IMR-90 (cell line): ENCODE data around the gene MS4A10. TPM values are rescaled to one million over a fixed set of nuclear protein-coding genes. Genes with fewer than 3 reads are reported as not detected.

ENCODE experiments used
- ATAC-seq: fragments of 200-7000 bp; cut with Tn5 transposase; 2 replicates; pipeline ENCODE4 v1.9.1; 2020; ENCODE audit warnings: low read depth, mild to moderate bottlenecking, moderate library complexity
- BruUV-seq: library from RNA; stranded (reverse); fragments of 400-500 nt; replicated peaks from 2 replicates; lab custom pipeline; 2021; lab: Mats Ljungman, UMichigan
- CTCF ChIA-PET: fragments of 300-600 bp; formaldehyde crosslinking; extraction: SDS; loops from one replicate; lab custom pipeline; 2021; ENCODE audit warnings: antibody characterized with exemption; lab: Yijun Ruan, JAX
- POLR2A ChIA-PET: fragments of 300-600 bp; sonication (Branson Sonifier 250); formaldehyde crosslinking; loops from one replicate; lab custom pipeline; 2022; ENCODE audit warnings: antibody characterized with exemption; ENCODE audit not compliant: unreplicated experiment; lab: Charles Lee
- DNase-seq: peaks from one replicate; pipeline ENCODE4 v3.0.0; 2013
- H2AFZ ChIP-seq: replicated peaks from 2 replicates; pipeline ENCODE3; 2013; ENCODE audit warnings: low read length, mild to moderate bottlenecking; ENCODE audit not compliant: poor library complexity
- H2AK5ac ChIP-seq: 2 replicates; pipeline ENCODE4 v1.6.1; 2013; ENCODE audit warnings: low read depth, low read length, inconsistent platforms
- H2AK9ac ChIP-seq: replicated peaks from 2 replicates; pipeline ENCODE3; 2013; ENCODE audit warnings: mild to moderate bottlenecking, low read depth, low read length, moderate library complexity; ENCODE audit not compliant: poor library complexity
- H2BK120ac ChIP-seq: 2 replicates; pipeline ENCODE4 v1.6.1; 2013; ENCODE audit warnings: low read depth, low read length, inconsistent platforms
- H2BK15ac ChIP-seq: 3 replicates; pipeline ENCODE4 v1.6.1; 2013; ENCODE audit warnings: low read depth, low read length, inconsistent platforms
- H2BK20ac ChIP-seq: 2 replicates; pipeline ENCODE4 v1.6.1; 2013; ENCODE audit warnings: low read depth, mild to moderate bottlenecking, inconsistent platforms, low read length, moderate library complexity
- H2BK5ac ChIP-seq: 2 replicates; pipeline ENCODE4 v1.6.1; 2013; ENCODE audit warnings: mild to moderate bottlenecking, low read depth, low read length, inconsistent platforms; ENCODE audit not compliant: poor library complexity, severe bottlenecking
- H3K14ac ChIP-seq: replicated peaks from 2 replicates; pipeline ENCODE4 v1.6.1; 2013; ENCODE audit warnings: low read depth, low read length, inconsistent platforms
- H3K18ac ChIP-seq: 2 replicates; pipeline ENCODE4 v1.6.1; 2013; ENCODE audit warnings: low read depth, low read length, control low read depth
- H3K23ac ChIP-seq: 2 replicates; pipeline ENCODE4 v1.6.1; 2013; ENCODE audit warnings: low read depth, low read length, inconsistent platforms
- H3K27ac ChIP-seq: 2 replicates; pipeline ENCODE4 v1.5.1; 2013; ENCODE audit warnings: mild to moderate bottlenecking, control low read depth, low read length; ENCODE audit not compliant: insufficient read depth
- H3K27me3 ChIP-seq: 2 replicates; pipeline ENCODE4 v1.6.1; 2013; ENCODE audit warnings: low read length; ENCODE audit not compliant: control insufficient read depth, insufficient read depth
- H3K36me3 ChIP-seq: 2 replicates; pipeline ENCODE4 v1.6.1; 2013; ENCODE audit warnings: low read length, mixed read lengths; ENCODE audit not compliant: control insufficient read depth, insufficient read depth
- H3K4ac ChIP-seq: 2 replicates; pipeline ENCODE4 v1.6.1; 2013; ENCODE audit warnings: low read depth, low read length, inconsistent platforms
- H3K4me1 ChIP-seq: 2 replicates; pipeline ENCODE4 v1.6.1; 2013; ENCODE audit warnings: low read length, mixed read lengths; ENCODE audit not compliant: control insufficient read depth, insufficient read depth
- H3K4me2 ChIP-seq: 2 replicates; pipeline ENCODE4 v1.6.1; 2013; ENCODE audit warnings: low read depth, mild to moderate bottlenecking, control low read depth, low read length, moderate library complexity
- H3K4me3 ChIP-seq: 2 replicates; pipeline ENCODE4 v1.5.1; 2013; ENCODE audit warnings: low read depth, mild to moderate bottlenecking, control low read depth, low read length, moderate library complexity; ENCODE audit not compliant: insufficient read depth
- H3K56ac ChIP-seq: 2 replicates; pipeline ENCODE4 v1.6.1; 2013; ENCODE audit warnings: low read length, inconsistent platforms; ENCODE audit not compliant: insufficient read depth; ENCODE audit errors: extremely low read depth
- H3K79me1 ChIP-seq, 2 experiments: 2 replicates each; pipeline ENCODE4 v1.6.1; 2013; ENCODE audit warnings: low read length in 2 of 2, inconsistent platforms in 1 of 2, low read depth in 1 of 2
- H3K9ac ChIP-seq: 2 replicates; pipeline ENCODE4 v1.6.1; 2013; ENCODE audit warnings: low read depth, low read length, control low read depth
- H3K9me1 ChIP-seq: 2 replicates; pipeline ENCODE4 v1.6.1; 2013; ENCODE audit warnings: low read length, inconsistent platforms; ENCODE audit not compliant: insufficient read depth
- H3K9me3 ChIP-seq: 2 replicates; pipeline ENCODE4 v1.6.1; 2013; ENCODE audit warnings: low read length; ENCODE audit not compliant: control insufficient read depth, insufficient read depth
- H4K20me1 ChIP-seq: 2 replicates; pipeline ENCODE4 v1.6.1; 2013; ENCODE audit warnings: low read length, inconsistent platforms; ENCODE audit not compliant: insufficient read depth
- H4K5ac ChIP-seq: 2 replicates; pipeline ENCODE4 v1.6.1; 2013; ENCODE audit warnings: mild to moderate bottlenecking, low read depth, low read length, control low read depth
- H4K8ac ChIP-seq, 2 experiments: 2 replicates each; pipeline ENCODE4 v1.6.1; 2013; ENCODE audit warnings: low read depth in 2 of 2, low read length in 2 of 2, control low read depth in 1 of 2, inconsistent platforms in 1 of 2
- H4K91ac ChIP-seq: 2 replicates; pipeline ENCODE4 v1.6.1; 2013; ENCODE audit warnings: low read depth, low read length, inconsistent platforms; ENCODE audit not compliant: insufficient read depth
- BHLHE40 ChIP-seq: fragments of 150-350 bp; IDR thresholded peaks from 2 replicates; pipeline ENCODE4 v1.6.1; 2016; ENCODE audit warnings: mild to moderate bottlenecking, low read depth, low read length
- CEBPB ChIP-seq: IDR thresholded peaks from 2 replicates; pipeline ENCODE4 v1.6.1; 2012; ENCODE audit warnings: low read depth, low read length, improper control_type of control experiment
- CTCF ChIP-seq: conservative IDR thresholded peaks from 2 replicates; pipeline ENCODE4 v1.5.1; 2012; ENCODE audit warnings: mild to moderate bottlenecking, low read depth, low read length, improper control_type of control experiment
- FOS ChIP-seq: fragments of 150-350 bp; IDR thresholded peaks from 2 replicates; pipeline ENCODE4 v1.6.1; 2016; ENCODE audit warnings: low read depth, low read length
- MAZ ChIP-seq: IDR thresholded peaks from 2 replicates; pipeline ENCODE4 v1.6.1; 2012; ENCODE audit warnings: low read depth, mild to moderate bottlenecking, low read length, improper control_type of control experiment, moderate library complexity, borderline replicate concordance
- RAD21 ChIP-seq: IDR thresholded peaks from 2 replicates; pipeline ENCODE4 v1.6.1; 2012; ENCODE audit warnings: low read length, improper control_type of control experiment
- WGBS, 2 experiments: methylation state at CpG; one replicate each; pipeline versions ENCODE4 v1.1.5 to v1.1.7; 2013; ENCODE audit warnings: missing lambda C conversion rate in 2 of 2; ENCODE audit not compliant: insufficient read length in 1 of 2; ENCODE audit errors: extremely low coverage in 2 of 2; 5-methylcytosine and 5-hydroxymethylcytosine counted together
- dilution Hi-C: fragments of 300-500 bp; cut with HindIII; formaldehyde crosslinking; loops from one replicate; pipeline ENCODE4 v1.14.3; 2018; ENCODE audit warnings: low sequenced_read_pairs; ENCODE audit not compliant: unreplicated experiment
- in situ Hi-C: fragments of 300-500 bp; cut with MboI; formaldehyde crosslinking; loops from 3 replicates; pipeline ENCODE4 v1.14.3; 2019; ENCODE audit warnings: low sequenced_read_pairs, inconsistent platforms, mixed read lengths
- intact Hi-C: fragments of 100-400 bp; cut with micrococcal nuclease; formaldehyde crosslinking; loops from 2 replicates; pipeline ENCODE4 v1.10.0; 2022
- polyA plus RNA-seq, 3 experiments: library from polyadenylated mRNA; depleted of rRNA; stranded (reverse); fragments of >200 nt; gene quantifications; 2 replicates each; pipeline ENCODE4 v1.2.3, GENCODE V29; 2012; ENCODE audit warnings: low replicate concordance in 1 of 3
- total RNA-seq: library from RNA; depleted of rRNA; stranded (reverse); fragments of >200 nt; gene quantifications from 2 replicates; pipeline ENCODE4 v1.2.3, GENCODE V29; 2012

MS4A10 gene
- total and polyA plus RNA-seq, 2 of the 4 experiments (the other 2 are of a cell fraction): not detected

GRCh38 chr11:60797846-60798630, 12.9 kb downstream of the MS4A10 start:
- no peak overlapping the region for H2AK9ac ChIP-seq
- H3K23ac ChIP-seq: no peak overlapping the region
- no peak for DNase-seq
- no peak overlapping the region for H3K4me2 ChIP-seq
- no peak overlapping the region for H2BK20ac ChIP-seq
- H3K56ac ChIP-seq: no peak overlapping the region
- ChIA-PET POLR2A (no interaction called here), CTCF (no interaction called here)
- H4K20me1 ChIP-seq: no peaks in the 10 kb centered on the region
- no peak overlapping the region for H4K8ac ChIP-seq
- no peak overlapping the region for H3K27ac ChIP-seq
- H3K36me3 ChIP-seq: no peaks in the 10 kb centered on the region
- WGBS, 2 experiments: 62% methylated on average over 3 of the region's 17 CpGs; no CpG with 5 or more reads in 1 of the 2 experiments
- TF ChIP-seq RAD21 (no peak), MAZ (no peak), CTCF (no peak), FOS (no peak), BHLHE40 (no peak), CEBPB (no peak)
- H3K18ac ChIP-seq: no peak overlapping the region
- H2BK5ac ChIP-seq: no peak overlapping the region
- dilution Hi-C loops: no loop called here
- no peaks in the 10 kb centered on the region for H3K79me1 ChIP-seq
- intact Hi-C loops: no loop called here
- ATAC-seq: no peak
- H2BK120ac ChIP-seq: no peak overlapping the region
- in situ Hi-C loops: no loop called here
- no peak overlapping the region for H3K4ac ChIP-seq
- H3K27me3 ChIP-seq: peaks cover 47% of the 10 kb centered on the region
- no peak overlapping the region for H4K91ac ChIP-seq
- no peak overlapping the region for H2BK15ac ChIP-seq
- H3K9ac ChIP-seq: no peak overlapping the region
- H3K9me3 ChIP-seq: peaks cover 4% of the 10 kb centered on the region; the same call in 1 of the 2 replicates
- BruUV-seq: no TSS peak
- no peaks in the 10 kb centered on the region for H3K9me1 ChIP-seq
- no peak overlapping the region for H3K14ac ChIP-seq
- no peak overlapping the region for H4K5ac ChIP-seq
- H2AK5ac ChIP-seq: no peak overlapping the region
- H3K4me3 ChIP-seq: no peak overlapping the region
- no peak overlapping the region for H2AFZ ChIP-seq
- no peaks in the 10 kb centered on the region for H3K4me1 ChIP-seq
